HG03045 (cell line): ENCODE data around the gene MARCO.

Source experiments
- ATAC-seq: cut with Tn5 transposase; IDR thresholded peaks from one replicate; pipeline ENCODE4 v1.9.1; 2021; ENCODE audit warnings: mild to moderate bottlenecking, moderate library complexity; ENCODE audit not compliant: unreplicated experiment

MARCO gene, protein sequence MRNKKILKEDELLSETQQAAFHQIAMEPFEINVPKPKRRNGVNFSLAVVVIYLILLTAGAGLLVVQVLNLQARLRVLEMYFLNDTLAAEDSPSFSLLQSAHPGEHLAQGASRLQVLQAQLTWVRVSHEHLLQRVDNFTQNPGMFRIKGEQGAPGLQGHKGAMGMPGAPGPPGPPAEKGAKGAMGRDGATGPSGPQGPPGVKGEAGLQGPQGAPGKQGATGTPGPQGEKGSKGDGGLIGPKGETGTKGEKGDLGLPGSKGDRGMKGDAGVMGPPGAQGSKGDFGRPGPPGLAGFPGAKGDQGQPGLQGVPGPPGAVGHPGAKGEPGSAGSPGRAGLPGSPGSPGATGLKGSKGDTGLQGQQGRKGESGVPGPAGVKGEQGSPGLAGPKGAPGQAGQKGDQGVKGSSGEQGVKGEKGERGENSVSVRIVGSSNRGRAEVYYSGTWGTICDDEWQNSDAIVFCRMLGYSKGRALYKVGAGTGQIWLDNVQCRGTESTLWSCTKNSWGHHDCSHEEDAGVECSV

DNA sequence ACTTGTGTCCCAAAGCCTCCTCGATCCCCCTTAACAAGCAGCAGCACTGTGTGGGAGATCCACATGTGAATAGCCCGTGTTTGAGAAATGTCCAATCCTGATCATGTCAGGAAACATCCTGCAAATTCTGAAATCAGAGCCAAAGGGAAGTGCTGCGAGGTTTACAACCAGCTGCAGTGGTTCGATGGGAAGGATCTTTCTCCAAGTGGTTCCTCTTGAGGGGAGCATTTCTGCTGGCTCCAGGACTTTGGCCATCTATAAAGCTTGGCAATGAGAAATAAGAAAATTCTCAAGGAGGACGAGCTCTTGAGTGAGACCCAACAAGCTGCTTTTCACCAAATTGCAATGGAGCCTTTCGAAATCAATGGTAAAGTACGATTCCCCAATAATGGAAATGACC lies at the start of gene MARCO:
Gene MARCO, plus strand, starts transcription at position 164 of the 400 bp plus-strand sequence. Its CDS starts 107 bp downstream, at position 271.
- ATAC-seq: no peak

DNA sequence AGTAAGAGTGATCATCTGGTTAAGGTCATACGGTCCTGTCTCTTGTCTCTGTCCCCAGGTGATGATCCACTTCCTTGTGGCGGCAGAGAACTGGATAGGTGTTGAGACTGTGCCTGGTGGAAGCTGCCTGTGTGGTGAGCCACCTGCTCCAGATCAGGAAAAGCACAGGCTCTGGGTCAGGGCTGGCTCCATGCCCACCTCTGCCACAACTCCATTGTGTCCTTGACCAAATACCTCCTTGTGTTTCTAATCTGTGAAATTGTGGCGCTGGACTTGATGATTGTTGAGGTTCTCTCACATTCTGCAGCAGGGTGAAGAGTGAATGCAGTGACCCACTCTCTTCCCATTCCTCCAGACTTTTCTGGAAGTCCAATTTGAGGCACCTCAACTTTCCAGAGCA lies 48.9 kb upstream of the MARCO start:
- no peak for ATAC-seq

DNA sequence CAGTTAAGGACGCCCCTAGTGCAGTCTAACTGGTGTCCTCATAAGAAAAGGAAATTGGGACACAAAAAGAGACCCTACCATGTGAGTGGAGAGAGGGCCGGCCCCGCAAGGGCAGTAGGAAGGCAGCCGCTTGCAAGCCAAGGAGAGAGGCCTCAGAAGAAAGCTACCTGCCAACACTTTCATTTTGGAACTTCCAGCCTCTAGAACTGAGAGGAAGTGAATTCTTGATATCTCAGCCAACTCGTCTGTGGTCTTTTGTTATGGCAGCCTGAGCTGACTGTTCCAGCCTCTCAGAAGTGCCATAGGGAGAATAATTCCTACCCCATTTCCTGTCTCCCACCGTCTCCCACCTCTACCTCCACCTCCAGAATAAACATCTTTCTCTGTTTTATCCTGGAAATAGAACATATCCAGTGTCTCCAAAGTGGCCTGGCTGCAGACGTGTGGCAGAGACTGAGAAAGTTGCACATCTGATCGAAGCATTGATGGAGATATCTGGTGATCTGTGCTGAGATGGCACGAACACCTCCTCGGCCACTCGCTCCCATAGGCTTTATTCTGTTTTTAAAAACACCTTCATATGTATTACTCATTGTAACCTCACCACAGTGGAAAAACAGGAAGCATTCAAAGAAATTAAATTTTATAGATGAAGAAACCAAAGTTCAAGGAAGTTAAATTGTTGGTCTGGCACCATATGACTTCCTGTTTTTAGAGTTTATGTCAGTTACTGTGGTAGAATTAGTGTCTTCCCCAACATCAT lies 39.5 kb upstream of the MARCO start:
- ATAC-seq: no peak

DNA sequence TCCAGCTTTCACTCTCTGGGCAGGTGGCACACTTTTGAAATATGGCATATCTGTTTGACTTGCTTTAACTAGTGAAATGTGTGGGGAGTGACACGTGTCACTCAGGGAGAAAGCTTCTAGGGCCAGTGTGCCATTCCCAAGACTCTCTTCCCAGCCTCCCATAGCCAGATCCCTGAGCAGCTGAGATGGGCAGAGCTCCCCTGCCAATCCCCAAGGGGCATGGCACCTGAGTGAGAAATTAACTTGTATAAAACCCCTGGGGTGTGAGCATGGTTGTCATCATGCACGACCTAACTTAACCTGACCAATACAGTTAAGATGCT lies 39.0 kb upstream of the MARCO start:
- no peak for ATAC-seq

DNA sequence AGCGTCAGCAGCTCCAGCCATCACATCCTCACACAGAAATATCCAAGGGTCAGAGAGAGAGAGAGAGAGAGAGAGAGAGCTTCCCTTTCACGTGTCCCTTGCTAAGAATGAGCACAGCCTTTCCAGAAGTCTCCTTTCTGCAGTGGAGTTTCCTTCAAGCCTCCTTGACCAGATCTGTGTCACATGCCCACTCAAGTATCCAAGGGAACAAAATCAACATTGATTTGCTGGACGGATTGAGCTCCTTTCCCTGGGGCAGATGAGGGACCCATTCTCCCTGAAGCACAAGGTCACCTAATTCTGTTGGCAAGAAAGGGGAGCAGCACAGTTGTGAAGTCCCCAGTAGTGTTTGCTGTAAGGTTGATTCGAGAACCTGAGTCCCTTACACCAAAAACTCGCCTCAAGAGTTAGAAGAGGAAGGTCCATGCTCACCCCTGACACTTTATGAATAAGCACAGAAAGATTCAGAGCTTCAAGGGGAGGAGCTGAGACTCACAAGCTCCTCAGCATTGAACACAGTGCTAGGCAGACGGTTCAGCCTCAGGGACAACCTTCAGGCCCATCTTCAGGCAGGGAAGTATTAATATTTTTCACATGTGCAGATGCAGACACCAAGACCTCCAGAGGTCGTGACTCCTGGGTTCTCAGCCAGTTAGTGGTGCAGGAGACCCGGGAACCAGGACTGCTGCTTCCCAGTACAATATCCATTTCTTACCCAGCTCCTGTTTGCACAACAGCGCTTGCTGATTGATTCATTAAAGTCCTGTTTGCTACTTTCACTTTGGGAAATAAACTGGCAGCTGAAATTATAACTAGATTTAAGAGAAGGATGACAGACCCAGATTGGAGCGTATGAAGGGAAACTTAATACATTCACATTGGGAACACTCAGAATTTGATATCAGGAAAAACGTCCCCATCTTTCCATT lies 38.2 kb upstream of the MARCO start:
- ATAC-seq: no peak

DNA sequence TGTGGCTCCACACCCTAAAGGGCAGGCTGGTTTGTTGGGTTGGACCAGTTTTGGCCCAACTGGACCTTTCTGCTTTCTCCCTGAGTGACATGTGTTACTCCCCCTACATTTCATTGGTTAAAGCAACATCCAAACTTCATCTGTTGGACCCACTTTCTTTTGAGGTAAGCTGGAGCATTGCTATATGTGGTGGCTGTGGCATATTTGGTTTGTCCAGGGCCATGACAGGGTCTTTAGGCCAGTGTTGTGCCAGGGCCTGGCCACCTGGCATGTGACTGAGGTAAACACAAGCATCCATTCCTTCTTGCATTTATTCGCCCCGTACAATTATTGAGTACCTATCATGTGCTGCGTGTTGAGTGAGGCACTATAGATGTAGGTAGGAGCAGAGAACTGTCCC lies 36.8 kb upstream of the MARCO start:
- ATAC-seq: no peak

DNA sequence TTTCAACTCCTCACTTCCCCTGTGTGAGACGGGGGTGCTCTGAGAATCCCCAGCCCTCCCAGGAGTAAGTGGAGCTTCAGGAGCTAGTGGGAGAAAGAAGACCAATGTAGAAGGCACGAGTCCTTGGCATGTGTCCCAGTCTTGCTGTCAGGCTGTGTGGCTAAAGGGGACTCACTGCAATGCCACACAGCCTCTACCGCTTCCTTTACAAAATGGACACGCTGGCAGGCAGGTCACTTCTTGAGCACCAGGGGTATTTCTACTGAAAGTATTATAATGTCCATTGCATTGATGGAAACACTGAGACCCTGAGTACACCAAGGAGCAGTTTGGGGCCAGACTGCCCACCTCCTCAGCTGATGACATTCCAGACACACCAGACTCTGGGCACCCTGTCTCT lies 35.8 kb upstream of the MARCO start:
- ATAC-seq: no peak

DNA sequence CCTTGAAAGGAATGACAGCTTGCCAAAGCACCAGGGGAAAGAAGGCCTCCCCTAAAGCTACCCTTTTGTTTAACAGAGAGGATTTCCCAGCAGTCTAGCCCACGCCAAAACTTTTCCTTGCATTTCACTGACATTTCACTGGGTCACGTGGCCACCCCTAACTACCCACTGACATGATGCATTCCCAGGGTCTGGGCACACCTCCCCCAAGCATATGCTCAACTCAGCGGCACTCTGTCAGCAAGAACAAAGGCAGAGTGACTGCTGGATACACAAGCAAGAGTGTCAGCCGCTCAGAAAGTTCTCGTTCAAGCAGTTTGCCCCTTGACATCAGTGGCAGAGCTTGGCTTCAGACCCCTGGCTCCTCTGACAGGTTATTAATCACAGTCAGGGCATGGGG lies 34.2 kb upstream of the MARCO start:
- no peak for ATAC-seq

DNA sequence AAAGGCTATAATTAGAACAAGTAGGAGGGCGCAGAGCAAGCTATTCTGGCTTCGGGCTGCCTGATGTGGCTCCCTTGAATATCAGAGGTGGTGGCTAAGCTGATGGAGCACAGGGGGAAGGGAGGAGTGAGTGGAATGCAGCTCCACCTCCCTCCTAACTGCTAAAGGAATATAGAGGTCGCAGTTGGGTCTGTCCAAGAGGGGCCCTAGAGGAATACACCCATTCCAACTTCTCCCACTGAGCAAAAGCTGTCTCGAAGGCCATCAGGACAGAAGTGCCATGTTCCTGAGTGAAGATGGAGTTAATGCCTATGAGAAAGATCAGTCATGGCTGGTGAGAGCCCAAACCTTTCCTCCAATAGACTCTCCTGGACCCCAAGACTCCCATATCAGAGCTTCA lies 32.8 kb upstream of the MARCO start:
- no peak for ATAC-seq

DNA sequence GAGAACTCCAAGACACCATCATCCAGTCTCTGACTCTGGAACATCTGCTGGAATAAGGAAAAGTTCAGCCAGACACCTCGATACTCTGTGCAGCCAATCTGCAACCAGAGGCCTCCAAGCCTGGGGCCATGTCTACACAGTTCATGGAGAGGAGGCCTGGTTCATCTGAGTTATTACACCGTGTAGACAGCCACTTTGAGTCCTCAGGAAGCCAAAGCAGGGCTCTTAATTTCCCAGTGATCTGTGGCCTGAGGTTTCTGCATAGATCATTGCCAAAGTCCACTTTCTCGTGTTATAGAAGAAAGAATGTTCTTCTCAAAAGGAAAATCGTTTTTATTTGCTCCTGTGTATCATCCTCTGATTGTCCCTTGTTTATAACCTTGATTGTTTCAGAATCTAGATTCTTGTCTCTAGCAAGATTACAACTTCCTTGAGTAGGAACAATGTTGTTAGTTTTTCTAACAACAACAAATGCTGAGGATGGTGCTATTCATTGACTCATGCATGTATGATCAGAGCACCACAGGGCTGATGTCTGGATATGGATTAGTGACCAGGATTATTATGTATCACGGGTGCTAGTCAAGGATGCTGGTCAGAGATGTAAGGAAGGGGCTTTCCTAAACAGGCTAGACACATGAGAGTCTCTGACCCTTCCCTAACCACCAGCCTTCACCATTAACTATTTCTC lies 30.7 kb upstream of the MARCO start:
- no peak for ATAC-seq

DNA sequence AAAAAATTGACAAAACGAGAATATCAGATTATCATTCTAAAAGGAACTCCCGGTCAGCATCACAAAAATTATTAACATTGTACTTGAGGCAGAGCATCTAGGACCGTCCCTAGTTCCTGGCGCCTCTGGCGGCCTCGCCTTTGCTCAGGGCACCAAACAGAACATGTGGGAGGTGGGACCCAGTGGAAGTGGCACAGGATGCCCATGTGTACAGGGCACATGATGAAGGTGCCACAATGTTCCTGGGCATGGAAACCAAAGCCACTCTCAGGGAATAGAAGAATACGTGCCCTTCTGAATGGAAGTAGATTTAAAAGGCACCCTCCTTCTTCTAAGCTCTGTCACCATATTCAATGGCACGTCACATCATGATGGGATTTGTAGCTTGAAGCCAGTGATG lies 30.1 kb upstream of the MARCO start:
- no peak for ATAC-seq

DNA sequence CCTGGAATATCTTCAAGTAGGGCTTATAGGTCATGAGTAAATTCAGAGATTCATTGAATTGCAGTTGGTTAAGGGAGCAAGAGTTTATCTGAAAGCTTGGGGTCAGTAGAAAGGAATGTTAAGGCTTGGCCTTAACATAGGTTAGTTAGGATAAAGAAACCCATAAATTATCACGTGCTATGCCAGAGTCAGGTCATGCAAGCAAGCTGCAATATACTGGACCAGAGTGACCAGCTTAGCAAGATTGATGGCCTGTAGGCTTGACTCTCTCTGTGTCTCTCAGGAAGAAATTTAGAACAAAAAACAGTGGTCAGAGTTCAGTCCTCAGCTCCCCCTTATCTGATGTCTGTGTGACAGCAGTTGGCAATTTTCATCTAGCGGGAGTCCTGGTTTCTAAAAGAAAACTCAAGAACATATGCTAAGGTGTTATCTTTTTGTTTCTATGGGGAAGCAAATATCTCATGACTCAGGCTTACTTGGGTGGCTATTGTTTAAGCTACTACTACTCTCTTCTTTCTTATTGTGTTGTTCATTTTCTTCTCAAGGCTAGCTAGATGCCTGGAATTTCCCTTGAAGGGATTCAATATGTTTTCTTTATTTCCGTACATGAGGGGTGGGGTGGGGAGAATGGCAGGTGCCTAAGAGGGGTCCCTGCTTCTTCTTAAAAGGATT lies 28.7 kb upstream of the MARCO start:
- ATAC-seq: no peak

DNA sequence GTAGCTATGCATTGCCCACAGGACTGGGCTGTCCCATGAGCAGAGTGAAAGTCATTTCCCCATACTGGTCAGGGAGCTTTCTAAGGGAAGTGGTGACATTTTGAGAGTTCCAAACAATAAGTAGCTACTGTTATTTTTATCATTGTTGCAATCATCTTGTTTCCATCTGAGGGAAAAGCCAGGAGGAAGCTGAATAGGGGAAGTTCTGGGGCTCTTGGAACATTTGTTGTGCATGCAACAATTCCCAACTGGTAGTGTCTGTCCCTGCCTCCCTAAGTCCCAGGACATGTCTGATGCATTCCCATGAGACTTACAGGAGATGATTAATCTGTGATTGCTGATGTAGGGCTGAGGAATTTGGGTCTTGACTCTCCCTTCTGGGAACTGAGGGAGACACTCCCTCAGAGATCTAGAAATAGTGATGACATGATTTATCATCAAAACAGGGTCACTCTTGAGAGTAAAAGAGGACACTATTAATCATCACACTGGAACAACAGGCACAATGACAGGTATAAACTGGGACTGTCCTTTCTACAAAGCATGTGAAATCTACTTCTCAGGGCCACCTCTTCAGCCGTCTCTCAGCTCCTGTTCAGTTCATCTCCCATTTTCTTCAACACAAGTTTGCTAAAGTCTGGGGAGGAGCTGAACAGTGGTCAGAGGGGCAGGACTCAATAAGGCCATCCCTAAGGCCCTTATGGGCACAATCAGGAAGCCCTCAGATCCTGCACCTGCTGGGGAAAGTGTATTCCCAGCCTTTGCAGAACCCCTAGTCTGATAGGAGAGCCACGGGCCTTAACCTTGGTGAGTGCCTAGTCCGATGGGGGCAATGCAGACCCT lies 28.0 kb upstream of the MARCO start:
- no peak for ATAC-seq

DNA sequence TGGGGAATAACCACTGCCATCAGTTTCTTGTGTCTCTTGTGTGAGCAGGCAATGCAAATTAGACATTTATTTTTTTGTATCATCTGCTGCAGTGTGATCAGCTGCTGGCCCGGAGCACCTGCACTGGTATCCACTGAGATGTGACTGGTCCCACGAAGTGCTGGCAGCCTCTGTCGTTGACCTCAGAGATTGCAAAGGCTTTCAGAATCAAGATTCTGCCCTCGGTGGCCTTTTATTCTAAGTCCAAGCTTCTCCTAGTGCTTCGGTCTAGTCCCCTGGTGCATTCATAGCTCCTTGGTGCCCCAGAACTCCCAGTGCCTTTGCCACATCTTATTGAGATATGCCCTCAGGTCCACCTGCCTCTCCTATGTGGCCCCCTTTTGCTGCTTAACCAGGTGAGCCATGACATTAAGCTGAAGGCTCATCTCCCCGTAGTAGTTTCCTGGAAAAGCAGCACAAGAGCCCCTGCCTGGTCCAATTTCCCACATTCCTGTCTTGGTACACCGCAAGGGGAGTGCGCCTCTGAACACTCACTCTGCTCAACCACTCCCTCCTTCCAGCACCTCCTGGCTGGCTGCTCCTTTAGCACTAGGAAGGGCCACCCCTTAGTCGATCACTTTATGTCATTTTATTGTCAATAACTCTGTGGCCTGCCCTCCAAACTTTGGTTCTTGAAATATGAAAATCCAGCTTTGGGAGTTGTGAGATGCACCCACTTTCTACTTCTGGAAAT lies 27.1 kb upstream of the MARCO start:
- no peak for ATAC-seq

DNA sequence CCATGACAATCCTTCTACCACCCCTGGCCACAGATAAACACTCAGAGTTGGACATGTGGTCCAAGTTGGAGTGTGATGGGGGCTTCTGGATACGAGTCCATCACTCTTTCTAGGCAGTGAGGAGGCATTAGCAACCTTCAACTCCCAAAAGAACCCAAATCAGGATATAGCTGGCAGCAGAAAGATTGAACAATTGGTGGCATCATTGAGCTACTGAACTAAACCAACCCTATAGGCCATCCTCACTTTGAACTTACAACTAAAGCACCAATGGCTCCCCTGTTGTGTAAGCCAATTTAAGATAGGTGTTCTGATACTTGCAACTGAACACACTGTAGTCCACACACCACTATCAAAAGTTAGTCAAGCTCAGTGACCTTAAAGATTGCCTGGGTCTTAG lies 24.0 kb upstream of the MARCO start:
- ATAC-seq: no peak

DNA sequence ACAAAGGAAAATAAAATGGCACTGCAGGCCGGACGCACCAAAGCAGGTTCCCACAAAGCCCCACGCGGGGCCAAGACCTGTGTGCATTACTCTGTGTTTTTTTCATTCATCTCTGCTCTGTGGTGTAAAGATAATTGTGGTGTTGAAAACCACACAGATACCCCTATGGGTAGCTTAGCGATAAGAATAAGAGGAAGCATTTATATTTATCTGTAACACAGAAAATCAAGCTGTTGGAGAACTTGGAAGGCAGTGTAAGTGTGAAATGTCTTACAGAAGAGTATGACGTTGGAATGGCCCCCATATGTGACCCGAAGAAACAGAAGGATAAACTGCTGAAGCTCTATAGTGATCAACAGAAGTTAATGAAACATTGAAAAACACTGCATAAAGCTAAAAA lies 20.3 kb upstream of the MARCO start:
- no peak for ATAC-seq

DNA sequence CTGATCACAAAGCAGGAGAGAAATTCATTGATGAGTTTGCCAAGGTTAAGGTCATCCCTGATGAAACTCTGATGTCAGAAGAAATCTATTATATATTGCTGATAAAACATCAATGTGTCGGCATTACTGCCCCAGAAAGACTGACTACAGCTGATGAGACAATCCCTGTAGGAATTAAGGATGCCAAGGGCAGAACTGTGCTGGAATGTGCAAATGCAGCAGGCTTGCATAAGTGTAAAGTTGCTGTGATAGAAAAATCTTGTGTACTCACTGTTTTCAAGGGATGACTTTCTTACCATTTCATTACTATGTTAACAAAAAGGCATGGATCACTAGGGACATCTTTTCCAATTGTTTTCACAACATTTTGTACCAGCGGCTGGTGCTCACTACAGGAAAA lies 19.7 kb upstream of the MARCO start:
- no peak for ATAC-seq

DNA sequence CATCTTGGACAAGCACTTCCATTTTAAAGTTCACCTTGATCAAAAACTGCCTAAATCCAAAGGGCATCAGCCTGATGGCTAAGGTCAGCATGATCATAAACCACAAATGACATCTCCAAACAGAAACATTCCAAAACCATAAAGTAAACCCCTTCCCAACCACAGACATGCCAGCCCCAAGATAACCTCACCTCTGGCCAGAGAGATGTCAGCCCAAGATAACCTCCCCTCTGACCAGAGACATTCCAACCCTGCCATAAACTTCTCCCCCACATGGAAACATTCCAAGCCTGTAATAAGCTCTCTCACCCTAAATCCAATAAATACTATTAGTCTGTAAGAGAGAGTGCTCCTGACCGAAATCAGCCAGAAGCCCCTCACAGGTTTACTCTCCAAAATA lies 18.6 kb upstream of the MARCO start:
- no peak for ATAC-seq

DNA sequence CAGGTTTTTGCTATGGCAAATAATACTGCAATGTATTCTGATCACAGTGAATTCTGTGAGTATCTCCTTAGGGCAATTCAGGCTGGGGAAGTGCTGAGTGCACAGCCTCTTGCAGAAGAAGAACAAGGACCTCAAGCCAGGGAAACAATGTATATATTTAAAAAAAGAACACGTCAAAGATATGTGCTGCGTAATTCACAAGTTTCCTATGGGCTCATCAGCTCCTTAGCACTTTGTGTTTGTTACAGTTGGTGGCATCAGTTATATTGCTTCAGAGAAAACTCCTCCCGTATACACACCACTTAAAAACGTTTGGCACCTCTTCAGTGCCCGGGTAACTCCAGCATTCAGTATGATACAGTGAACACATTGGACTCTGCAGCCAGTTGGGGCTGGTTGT lies 16.5 kb upstream of the MARCO start:
- ATAC-seq: no peak
